Tibial artery (tissue), 4 donors: ENCODE results near the gene RIPOR3.

Experiments
- DNase-seq, 2 donors: peaks; one replicate each; pipeline ENCODE4 v3.0.0-alpha.2; 2019
- H3K27ac ChIP-seq, 2 donors: fragments of 200-600 bp; sonication (generic) in 1 of 2; 1 replicate in 1 of 2; 2 replicates in 1 of 2; pipeline ENCODE4 v1.5.1; 2018 to 2019; ENCODE audit warnings: mild to moderate bottlenecking in 1 of 2
- H3K27me3 ChIP-seq, 2 donors: fragments of 200-600 bp; sonication (generic) in 1 of 2; one replicate each; pipeline versions ENCODE4 v1.5.1 to v1.6.0; 2016 to 2019
- H3K36me3 ChIP-seq, 3 donors: fragments of 200-600 bp; sonication (generic) in 2 of 3; one replicate each; pipeline ENCODE4 v1.5.1; 2016 to 2019; ENCODE audit warnings: mild to moderate bottlenecking in 2 of 3
- H3K4me1 ChIP-seq, 4 donors: fragments of 200-600 bp; sonication (generic) in 2 of 4; 1 replicate in 3 of 4; 2 replicates in 1 of 4; pipeline ENCODE4 v1.5.1; 2016 to 2019
- H3K4me3 ChIP-seq, 2 donors: fragments of 200-600 bp; sonication (generic) in 1 of 2; 1 replicate in 1 of 2; 2 replicates in 1 of 2; pipeline ENCODE4 v1.5.1; 2018 to 2019; ENCODE audit warnings: mild to moderate bottlenecking in 2 of 2
- H3K9me3 ChIP-seq, 3 donors: fragments of 200-600 bp; sonication (generic) in 1 of 3; one replicate each; pipeline ENCODE4 v1.5.1; 2016 to 2019
- CTCF ChIP-seq, 2 experiments: fragments of 200-600 bp in 1 of 2; fragments of 450-650 bp in 1 of 2; IDR thresholded peaks; one replicate each; pipeline ENCODE4 v1.5.1; 2017 to 2019; ENCODE audit warnings: antibody characterized with exemption in 2 of 2, mild to moderate bottlenecking in 1 of 2, moderate library complexity in 1 of 2
- intact Hi-C: fragments of 100-400 bp; cut with DNase I; formaldehyde crosslinking; loops from one replicate; pipeline ENCODE4 v1.15.0; 2023; ENCODE audit warnings: low total_unique reads

Gene RIPOR3

GRCh38 chr20:50536333-50536732 is 155.0 kb downstream of the RIPOR3 start:
- no peak for TF ChIP-seq CTCF (IDR thresholded peaks at IDR 0.05)
- intact Hi-C loops, result no loop called here
- no peak overlapping the region for H3K4me3 ChIP-seq
- no peaks in the 10 kb centered on the region for H3K27me3 ChIP-seq
- no peak for DNase-seq
- no peaks in the 10 kb centered on the region for H3K36me3 ChIP-seq
- H3K9me3 ChIP-seq, result no peaks in the 10 kb centered on the region
- peaks cover 0 to 63% (median 28%) of the 10 kb centered on the region in 4 donors for H3K4me1 ChIP-seq
- H3K27ac ChIP-seq, result no peak overlapping the region
